Small intestine (tissue), 7 donors: ENCODE measurements around the gene ZNRF3. TPM values are rescaled to one million over a fixed set of nuclear protein-coding genes. Genes with fewer than 3 reads are reported as not detected.

ENCODE experiments used
- DNase-seq, 2 donors: peaks; one replicate each; pipeline versions ENCODE4 v3.0.0 to v3.0.0-alpha.2; 2013
- FAIRE-seq: peaks from 2 replicates; lab custom pipeline; 2012; peaks lifted over from hg19 to GRCh38; lab: Jason Lieb, UNC
- H3K27ac ChIP-seq, 3 donors: one replicate each; pipeline ENCODE4 v1.5.1; 2013; ENCODE audit warnings: low read length in 2 of 3, mild to moderate bottlenecking in 2 of 3, control low read depth in 1 of 3, inconsistent platforms in 1 of 3, low read depth in 1 of 3, moderate library complexity in 1 of 3
- H3K27me3 ChIP-seq, 3 donors: one replicate each; pipeline ENCODE4 v1.6.1; 2013; ENCODE audit warnings: low read length in 3 of 3, inconsistent platforms in 1 of 3; ENCODE audit not compliant: control insufficient read depth in 3 of 3, insufficient read depth in 3 of 3
- H3K36me3 ChIP-seq, 3 donors: one replicate each; pipeline ENCODE4 v1.6.1; 2013; ENCODE audit warnings: low read length in 3 of 3, inconsistent platforms in 1 of 3, low read depth in 1 of 3, mild to moderate bottlenecking in 1 of 3, moderate library complexity in 1 of 3; ENCODE audit not compliant: control insufficient read depth in 3 of 3, insufficient read depth in 2 of 3
- H3K4me1 ChIP-seq, 3 donors: one replicate each; pipeline ENCODE4 v1.6.1; 2013; ENCODE audit warnings: low read length in 2 of 3, inconsistent platforms in 1 of 3, low read depth in 1 of 3, mild to moderate bottlenecking in 1 of 3, moderate library complexity in 1 of 3; ENCODE audit not compliant: control insufficient read depth in 3 of 3, insufficient read depth in 2 of 3
- H3K4me3 ChIP-seq, 3 donors: one replicate each; pipeline ENCODE4 v1.5.1; 2013; ENCODE audit warnings: low read length in 3 of 3, control low read depth in 1 of 3, inconsistent platforms in 1 of 3, low read depth in 1 of 3, mild to moderate bottlenecking in 1 of 3, moderate library complexity in 1 of 3
- H3K9me3 ChIP-seq, 2 donors: one replicate each; pipeline ENCODE4 v1.6.1; 2013; ENCODE audit warnings: low read depth in 1 of 2, low read length in 1 of 2; ENCODE audit not compliant: control insufficient read depth in 2 of 2, insufficient read depth in 1 of 2
- WGBS, 3 donors: extraction: QIAGEN DNeasy Blood & Tissue Kit; methylation state at CpG; one replicate each; pipeline ENCODE4 v1.1.7; 2013; 5-methylcytosine and 5-hydroxymethylcytosine counted together
- polyA plus RNA-seq, 4 donors: library from polyadenylated mRNA; stranded (reverse) in 3 of 4; unstranded in 1 of 4; fragments of 200-250 nt in 3 of 4; fragments of 120-200 nt in 1 of 4; gene quantifications; one replicate each; pipeline versions ENCODE4 v1.2.1 to v1.2.3, GENCODE V29; 2013
- donor health status: healthy with polysubstance abuse.
- donor health status: control.
- donor health status: control.
- donor health status: Bipolar disorder and iron deficiency.
- donor health status: healthy.

The ZNRF3 gene
- polyA plus RNA-seq, 4 donors = 0.22 to 9.1 (median 4.2) TPM

DNA sequence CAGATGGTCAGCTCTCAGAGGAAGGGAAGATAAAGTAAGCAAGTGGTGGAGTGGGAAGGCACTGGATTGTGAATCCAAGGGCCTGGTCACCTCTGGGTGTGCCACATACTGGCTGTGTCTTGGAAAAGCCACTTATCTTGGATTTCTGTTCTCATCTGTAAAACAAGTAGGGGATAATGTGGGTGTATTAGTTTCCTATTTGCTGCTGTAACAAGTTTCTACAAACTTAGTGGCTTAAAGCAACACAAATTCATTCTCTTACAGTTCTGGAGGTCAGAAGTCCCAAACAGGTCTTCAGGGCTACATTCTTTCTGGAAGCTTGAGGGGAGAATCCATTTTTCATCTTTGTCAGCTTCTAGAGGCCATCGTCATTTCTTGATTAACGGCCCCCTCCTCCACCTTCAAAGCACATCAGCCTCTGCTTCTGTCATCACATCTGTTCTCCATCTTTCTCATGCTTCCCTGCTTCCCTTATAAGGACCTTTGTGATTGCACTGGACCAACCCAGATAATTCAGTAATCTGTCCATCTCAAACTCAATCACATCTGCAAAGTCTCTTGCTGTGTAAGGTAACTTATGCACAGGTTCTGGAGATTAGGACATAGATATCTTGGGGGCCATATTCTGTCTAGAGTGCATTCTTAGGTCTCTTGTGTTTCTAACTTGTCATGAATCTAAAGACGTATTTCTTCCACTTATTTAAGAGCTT, 102.4 kb downstream of the ZNRF3 start:
- peaks cover 0 to 9% of the 10 kb centered on the region in 2 donors for H3K9me3 ChIP-seq
- H3K4me3 ChIP-seq = no peak overlapping the region
- 87 to 93% (median 90%) methylated on average over 3 of the region's 3 CpGs for WGBS, 3 donors
- no peak overlapping the region for H3K27ac ChIP-seq
- no peaks in the 10 kb centered on the region for H3K27me3 ChIP-seq
- DNase-seq (no peak), FAIRE-seq (no peak)
- H3K4me1 ChIP-seq = no peaks in the 10 kb centered on the region
- H3K36me3 ChIP-seq = peaks cover 0 to 27% (median 2%) of the 10 kb centered on the region in 3 donors

DNA sequence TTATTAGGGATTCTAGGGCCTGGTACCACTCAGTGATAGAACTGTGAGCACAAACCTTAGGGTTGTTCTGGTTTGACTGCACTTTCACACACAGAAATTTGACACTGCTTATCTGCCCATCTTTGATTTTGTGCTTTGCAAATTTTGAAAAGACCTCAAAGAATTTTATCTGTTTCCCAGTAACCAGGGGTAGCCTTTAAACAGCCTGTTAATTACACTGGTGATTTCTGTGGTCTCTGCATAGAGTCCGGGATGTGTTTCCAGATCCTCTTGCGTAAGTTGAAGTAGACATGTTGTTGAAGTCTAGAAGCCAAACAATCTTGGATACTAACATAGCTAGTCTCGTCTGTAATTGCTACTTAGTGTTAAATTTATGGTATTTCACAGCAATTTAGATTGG, 103.0 kb downstream of the ZNRF3 start:
- no peaks in the 10 kb centered on the region for H3K4me1 ChIP-seq
- no peak for DNase-seq
- no peak overlapping the region for H3K4me3 ChIP-seq
- WGBS, 3 donors = 78 to 82% (median 80%) methylated on average over 3 of the region's 3 CpGs
- peaks cover 0 to 30% (median 2%) of the 10 kb centered on the region in 3 donors for H3K36me3 ChIP-seq
- H3K9me3 ChIP-seq = peaks cover 0 to 9% of the 10 kb centered on the region in 2 donors
- H3K27ac ChIP-seq = no peak overlapping the region
- no peak for FAIRE-seq
- H3K27me3 ChIP-seq = no peaks in the 10 kb centered on the region

DNA sequence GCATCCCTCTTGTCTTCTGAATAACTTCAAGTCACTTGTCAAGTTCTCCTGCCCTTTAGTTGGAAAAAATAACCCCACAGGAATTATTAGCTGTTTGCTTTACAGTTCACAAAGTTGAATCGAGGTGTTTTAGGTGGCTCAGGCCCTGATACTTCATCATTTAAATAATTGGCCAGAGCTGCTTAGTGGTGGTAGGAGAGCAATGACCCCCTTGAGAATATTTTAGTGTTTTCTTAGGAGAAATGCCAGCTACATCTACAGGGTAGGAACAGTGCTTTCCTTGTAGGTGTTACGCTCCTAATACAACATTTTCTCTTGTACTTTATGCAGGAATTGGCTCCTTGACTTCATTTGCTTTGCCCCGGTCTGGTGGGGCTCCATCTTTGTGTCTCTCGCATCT, 105.1 kb downstream of the ZNRF3 start:
- WGBS, 3 donors = 90 to 94% (median 92%) methylated on average over 4 of the region's 4 CpGs
- peaks cover 0 to 37% (median 2%) of the 10 kb centered on the region in 3 donors for H3K36me3 ChIP-seq
- FAIRE-seq = no peak
- H3K4me1 ChIP-seq = no peaks in the 10 kb centered on the region
- no peak for DNase-seq
- no peak overlapping the region for H3K4me3 ChIP-seq
- peaks cover 0 to 9% of the 10 kb centered on the region in 2 donors for H3K9me3 ChIP-seq
- no peak overlapping the region for H3K27ac ChIP-seq
- H3K27me3 ChIP-seq = no peaks in the 10 kb centered on the region

DNA sequence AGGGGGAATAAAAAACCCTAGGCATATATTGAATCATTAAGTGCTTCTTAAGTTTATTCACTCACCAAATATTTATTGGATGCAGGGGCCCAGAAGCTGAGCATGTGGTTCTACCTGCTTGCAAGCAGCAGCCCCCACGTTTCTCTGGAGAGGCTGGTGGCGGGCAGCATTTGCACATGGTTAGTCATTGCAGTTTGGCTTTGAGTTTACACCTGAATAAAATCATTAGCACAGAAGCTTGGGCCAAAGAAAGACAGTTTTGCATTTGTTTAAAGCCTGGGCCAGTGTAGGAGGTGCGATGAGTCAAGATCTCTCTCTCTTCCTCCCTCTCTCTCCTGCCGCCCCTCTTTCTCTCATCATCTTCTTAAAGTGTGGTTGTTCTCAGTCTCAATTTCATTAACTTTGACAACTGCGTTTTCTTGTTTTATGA, 105.7 kb downstream of the ZNRF3 start:
- Histone ChIP-seq H3K4me1 (no peaks in the 10 kb centered on the region), H3K4me3 (no peak overlapping the region), H3K9me3 (peaks cover 0 to 9% of the 10 kb centered on the region in 2 donors), H3K27ac (no peak overlapping the region), H3K27me3 (no peaks in the 10 kb centered on the region), H3K36me3 (peaks cover 0 to 41% (median 2%) of the 10 kb centered on the region in 3 donors)
- 75 to 81% (median 80%) methylated on average over 5 of the region's 5 CpGs for WGBS, 3 donors
- FAIRE-seq (no peak), DNase-seq (no peak)

DNA sequence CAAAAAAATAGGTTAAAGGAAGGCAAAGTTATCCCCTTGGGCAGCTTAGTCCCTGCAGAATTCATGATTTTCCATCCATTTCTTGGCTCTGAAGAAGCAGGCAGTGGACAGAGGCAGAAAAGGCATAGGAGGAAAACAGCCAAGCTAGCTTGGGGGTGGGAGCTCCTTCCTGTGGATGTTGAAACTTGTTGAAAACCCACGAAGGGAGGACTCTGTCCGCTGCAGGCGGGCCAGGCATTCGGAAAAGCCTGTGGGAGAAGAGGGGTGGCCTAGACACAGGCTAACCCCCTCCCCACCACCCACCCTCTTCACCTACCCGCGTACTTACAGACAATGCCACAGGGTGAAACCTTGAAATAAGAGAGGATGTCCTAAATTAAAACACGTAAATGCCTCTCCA, 106.1 kb downstream of the ZNRF3 start:
- FAIRE-seq = no peak
- no peak for DNase-seq
- no peak overlapping the region for H3K4me3 ChIP-seq
- H3K27ac ChIP-seq = no peak overlapping the region
- no peaks in the 10 kb centered on the region for H3K27me3 ChIP-seq
- 79 to 93% (median 86%) methylated on average over 7 of the region's 7 CpGs for WGBS, 3 donors
- H3K36me3 ChIP-seq = peaks cover 0 to 41% (median 2%) of the 10 kb centered on the region in 3 donors
- H3K9me3 ChIP-seq = peaks cover 0 to 9% of the 10 kb centered on the region in 2 donors
- H3K4me1 ChIP-seq = no peaks in the 10 kb centered on the region

DNA sequence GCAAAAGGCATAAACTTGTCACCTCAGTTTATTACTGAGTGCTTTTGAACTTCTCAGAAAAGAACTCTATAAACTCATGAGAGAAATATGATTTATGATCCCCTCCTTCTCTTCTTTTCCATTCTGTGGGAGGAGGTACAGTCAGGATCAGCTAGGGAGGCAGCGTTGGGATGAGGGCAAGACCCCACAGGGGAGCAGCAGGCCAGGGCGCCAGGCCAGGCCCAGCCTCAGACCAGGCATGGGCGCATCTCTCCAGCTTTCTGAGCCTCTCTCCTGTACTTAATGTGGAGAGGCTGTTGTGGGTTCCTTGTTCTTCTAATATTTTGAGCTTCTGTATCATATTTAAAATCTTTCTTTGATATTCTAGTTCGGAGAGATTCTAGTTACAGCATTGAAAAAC, 106.5 kb downstream of the ZNRF3 start:
- Histone ChIP-seq H3K4me3 (no peak overlapping the region), H3K27ac (no peak overlapping the region), H3K9me3 (peaks cover 0 to 9% of the 10 kb centered on the region in 2 donors), H3K4me1 (no peaks in the 10 kb centered on the region), H3K27me3 (no peaks in the 10 kb centered on the region), H3K36me3 (peaks cover 0 to 39% (median 2%) of the 10 kb centered on the region in 3 donors)
- FAIRE-seq = no peak
- WGBS, 3 donors = 93 to 96% (median 94%) methylated on average over 4 of the region's 4 CpGs
- no peak for DNase-seq

DNA sequence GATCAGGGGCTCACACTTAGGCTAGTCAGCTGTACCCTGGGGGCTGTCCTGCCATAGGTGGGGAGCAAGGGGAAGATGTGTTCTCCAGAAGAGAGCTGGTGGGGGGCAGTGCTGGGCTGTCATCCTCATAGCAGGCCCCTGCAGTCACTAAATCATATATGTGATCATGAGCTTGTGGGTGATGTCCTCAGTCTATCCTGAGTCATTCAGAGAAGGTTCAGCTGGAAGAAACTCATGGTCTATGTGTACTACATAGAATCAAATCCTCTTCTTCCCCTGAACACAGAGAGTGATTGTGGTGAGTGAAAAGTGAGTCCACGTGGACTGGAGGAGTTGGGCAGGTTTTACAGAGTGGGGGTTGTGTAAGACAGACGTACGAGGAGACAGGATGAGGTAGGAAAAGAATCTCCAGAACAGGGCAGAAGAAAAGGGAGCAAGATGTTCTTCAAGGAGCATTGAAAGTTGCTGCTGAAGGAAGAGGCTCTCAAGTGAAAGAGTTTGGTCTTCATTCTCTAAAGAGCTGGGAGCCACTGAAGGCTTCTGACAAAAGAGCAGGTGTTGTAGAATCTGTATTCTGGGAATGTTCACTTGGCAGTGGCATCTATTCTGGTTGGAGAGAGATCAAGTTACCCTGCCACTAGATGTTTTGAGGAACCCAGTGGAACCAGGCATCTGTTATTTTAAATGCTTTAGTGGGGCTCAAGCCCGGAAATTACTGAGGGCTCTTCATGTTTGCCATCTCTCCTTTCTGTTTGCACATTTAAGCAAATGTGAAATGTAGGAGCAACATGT, 109.4 kb downstream of the ZNRF3 start:
- Histone ChIP-seq H3K4me3 (no peak overlapping the region), H3K36me3 (peaks cover 0 to 34% (median 2%) of the 10 kb centered on the region in 3 donors), H3K27me3 (no peaks in the 10 kb centered on the region), H3K27ac (no peak overlapping the region), H3K4me1 (no peaks in the 10 kb centered on the region), H3K9me3 (no peaks in the 10 kb centered on the region)
- WGBS, 3 donors = 63 to 78% (median 66%) methylated on average over 4 of the region's 4 CpGs
- FAIRE-seq (no peak), DNase-seq (no peak)

DNA sequence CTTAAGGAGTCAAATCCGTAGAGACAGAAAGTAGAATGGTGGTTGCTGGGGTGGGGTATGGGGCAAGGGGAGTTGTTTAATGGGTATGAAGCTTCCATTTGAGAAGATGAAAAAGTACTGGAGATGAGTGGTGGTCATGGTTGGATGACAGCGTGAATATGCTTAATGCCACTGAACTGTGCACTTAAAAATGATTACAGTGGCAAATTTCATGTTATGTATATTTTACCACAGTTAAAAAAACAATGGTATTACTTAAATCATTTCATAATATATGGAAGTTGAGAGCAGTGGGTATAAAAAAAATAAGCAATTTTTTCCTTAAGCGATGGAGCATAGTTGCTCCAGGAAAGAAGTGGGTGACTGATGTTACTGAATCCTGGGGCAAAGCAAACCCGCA, 111.2 kb downstream of the ZNRF3 start:
- Histone ChIP-seq H3K36me3 (peaks cover 0 to 26% (median 0%) of the 10 kb centered on the region in 3 donors), H3K27me3 (no peaks in the 10 kb centered on the region), H3K4me1 (no peaks in the 10 kb centered on the region), H3K4me3 (no peak overlapping the region), H3K9me3 (no peaks in the 10 kb centered on the region), H3K27ac (no peak overlapping the region)
- WGBS, 3 donors = 95 to 99% (median 97%) methylated on average over 4 of the region's 4 CpGs
- FAIRE-seq (no peak), DNase-seq (no peak)
